ENCODE data around the gene EXO1.
A peak's percentile ranks its signal among the peaks of the same experiment; 100 is the strongest.
"Not testable (repeated sequence)": the region's sequence is repeated elsewhere in the genome, so short reads cannot be mapped to it uniquely, and the experiment has no call there.

The EXO1 gene

DNA sequence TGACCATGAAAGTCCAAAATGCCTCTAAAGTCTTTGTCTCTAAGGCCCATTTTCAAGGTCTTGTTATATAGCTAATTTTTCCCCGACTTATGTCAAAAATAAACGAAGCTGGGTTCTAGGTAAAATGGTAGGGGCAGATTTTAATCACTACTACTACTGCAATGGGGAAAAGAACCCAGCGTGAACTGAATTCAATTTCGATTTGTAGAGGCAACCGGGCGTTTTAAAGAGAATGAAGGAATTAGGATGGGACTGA is 536 bp upstream of the EXO1 start:
- H3K9ac ChIP-seq (ENCODE audit: low read depth, low read length, poor library complexity, severe bottlenecking): peak overlapping the region; percentile 84
- H3F3A ChIP-seq (ENCODE audit: low read depth): no peaks in the 10 kb centered on the region
- H3K9me3 ChIP-seq (ENCODE audit: insufficient read depth, low read depth, low read length): no peaks in the 10 kb centered on the region
- TF ChIP-seq, protein P1, sequence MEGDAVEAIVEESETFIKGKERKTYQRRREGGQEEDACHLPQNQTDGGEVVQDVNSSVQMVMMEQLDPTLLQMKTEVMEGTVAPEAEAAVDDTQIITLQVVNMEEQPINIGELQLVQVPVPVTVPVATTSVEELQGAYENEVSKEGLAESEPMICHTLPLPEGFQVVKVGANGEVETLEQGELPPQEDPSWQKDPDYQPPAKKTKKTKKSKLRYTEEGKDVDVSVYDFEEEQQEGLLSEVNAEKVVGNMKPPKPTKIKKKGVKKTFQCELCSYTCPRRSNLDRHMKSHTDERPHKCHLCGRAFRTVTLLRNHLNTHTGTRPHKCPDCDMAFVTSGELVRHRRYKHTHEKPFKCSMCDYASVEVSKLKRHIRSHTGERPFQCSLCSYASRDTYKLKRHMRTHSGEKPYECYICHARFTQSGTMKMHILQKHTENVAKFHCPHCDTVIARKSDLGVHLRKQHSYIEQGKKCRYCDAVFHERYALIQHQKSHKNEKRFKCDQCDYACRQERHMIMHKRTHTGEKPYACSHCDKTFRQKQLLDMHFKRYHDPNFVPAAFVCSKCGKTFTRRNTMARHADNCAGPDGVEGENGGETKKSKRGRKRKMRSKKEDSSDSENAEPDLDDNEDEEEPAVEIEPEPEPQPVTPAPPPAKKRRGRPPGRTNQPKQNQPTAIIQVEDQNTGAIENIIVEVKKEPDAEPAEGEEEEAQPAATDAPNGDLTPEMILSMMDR (conservative IDR thresholded peaks at IDR 0.05; ENCODE audit: low read length): no peak
- no peak for TF ChIP-seq EZH2phosphoT487 (IDR thresholded peaks at IDR 0.05; ENCODE audit: borderline replicate concordance)
- peak overlapping the region; percentile 95 for H3K4me3 ChIP-seq (ENCODE audit: low read length, poor library complexity, severe bottlenecking)
- H3K36me3 ChIP-seq (ENCODE audit: insufficient read depth, low read length): peaks cover 6% of the 10 kb centered on the region; the same call in 1 of the 2 replicates
- peaks cover 38% of the 10 kb centered on the region for H3K79me2 ChIP-seq (ENCODE audit: insufficient read depth, low read length)
- H3K4me2 ChIP-seq (ENCODE audit: low read depth, low read length, poor library complexity, severe bottlenecking): peak overlapping the region; percentile 94
- H3K4me1 ChIP-seq (ENCODE audit: insufficient read depth, low read length, poor library complexity, severe bottlenecking): peaks cover 23% of the 10 kb centered on the region
- peaks cover 12% of the 10 kb centered on the region for H4K20me1 ChIP-seq (ENCODE audit: insufficient read depth, low read length, poor library complexity, severe bottlenecking)
- H2AFZ ChIP-seq (ENCODE audit: low read length): peak overlapping the region; percentile 99
- peaks cover 6% of the 10 kb centered on the region for H3K27me3 ChIP-seq (ENCODE audit: insufficient read depth, low read length, poor library complexity, severe bottlenecking)
- no peaks in the 10 kb centered on the region for H3K9me2 ChIP-seq (replicated peaks; ENCODE audit: low read depth, low read length)

DNA sequence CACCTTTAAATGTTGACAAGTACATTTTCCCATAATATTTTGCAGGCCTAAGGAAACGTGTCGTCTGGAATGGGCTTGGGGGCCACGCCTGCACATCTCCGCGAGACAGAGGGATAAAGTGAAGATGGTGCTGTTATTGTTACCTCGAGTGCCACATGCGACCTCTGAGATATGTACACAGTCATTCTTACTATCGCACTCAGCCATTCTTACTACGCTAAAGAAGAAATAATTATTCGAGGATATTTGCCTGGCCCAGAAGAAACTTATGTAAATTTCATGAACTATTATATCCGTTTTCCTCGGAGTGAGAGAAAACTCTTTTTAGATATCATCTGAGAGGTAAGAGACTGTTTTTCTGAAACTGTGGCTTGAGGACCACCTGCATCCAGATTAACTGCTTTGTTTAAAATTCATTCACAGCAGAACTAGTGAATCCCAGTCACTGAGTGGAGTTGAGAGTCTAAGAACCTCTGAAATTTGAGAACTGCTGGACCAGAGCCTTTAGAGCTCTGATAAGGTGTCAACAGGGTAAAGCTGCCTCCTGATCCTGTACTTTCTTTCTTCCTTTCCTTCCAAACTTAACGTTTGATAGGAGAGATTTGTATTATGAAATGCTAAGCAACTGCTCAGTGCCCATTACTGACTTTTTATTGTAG is 811 bp downstream of the EXO1 start:
- Histone ChIP-seq H3K36me3 (ENCODE audit: insufficient read depth, low read length) (peaks cover 11% of the 10 kb centered on the region), H3K4me1 (ENCODE audit: insufficient read depth, low read length, poor library complexity, severe bottlenecking) (peaks cover 23% of the 10 kb centered on the region), H3K27me3 (ENCODE audit: insufficient read depth, low read length, poor library complexity, severe bottlenecking) (no peaks in the 10 kb centered on the region), H3K4me3 (ENCODE audit: low read length, poor library complexity, severe bottlenecking) (peak overlapping the region; percentile 95), H3K79me2 (ENCODE audit: insufficient read depth, low read length) (peaks cover 38% of the 10 kb centered on the region), H4K20me1 (ENCODE audit: insufficient read depth, low read length, poor library complexity, severe bottlenecking) (peaks cover 12% of the 10 kb centered on the region), H3K9me2 (replicated peaks; ENCODE audit: low read depth, low read length) (no peaks in the 10 kb centered on the region), H2AFZ (ENCODE audit: low read length) (peak overlapping the region; percentile 99), H3F3A (ENCODE audit: low read depth) (no peaks in the 10 kb centered on the region), H3K9me3 (ENCODE audit: insufficient read depth, low read depth, low read length) (no peaks in the 10 kb centered on the region), H3K4me2 (ENCODE audit: low read depth, low read length, poor library complexity, severe bottlenecking) (peak overlapping the region; percentile 94), H3K9ac (ENCODE audit: low read depth, low read length, poor library complexity, severe bottlenecking) (peak overlapping the region; percentile 84)
- TF ChIP-seq, protein P1 (conservative IDR thresholded peaks at IDR 0.05; ENCODE audit: low read length): no peak
- TF ChIP-seq EZH2phosphoT487 (IDR thresholded peaks at IDR 0.05; ENCODE audit: borderline replicate concordance): no peak

DNA sequence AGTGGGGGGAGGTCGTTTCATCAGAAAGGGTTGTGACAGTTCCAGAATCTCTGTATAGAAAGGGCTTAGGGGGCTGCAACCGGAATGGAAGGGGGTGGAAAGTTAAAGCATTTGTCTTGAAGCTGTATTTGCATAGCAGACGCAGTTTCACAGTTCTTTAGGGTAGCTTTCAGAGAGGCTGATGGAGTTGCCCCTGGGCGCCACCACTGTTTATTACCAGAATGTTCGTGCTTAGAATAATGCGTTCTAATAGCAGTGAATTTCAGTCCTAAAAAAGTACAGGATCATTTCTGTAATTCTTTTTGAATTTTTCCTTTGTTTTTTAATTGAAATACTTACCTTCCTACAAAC is 1.3 kb downstream of the EXO1 start:
- Histone ChIP-seq H3K9ac (ENCODE audit: low read depth, low read length, poor library complexity, severe bottlenecking) (peak overlapping the region; percentile 84), H3K36me3 (ENCODE audit: insufficient read depth, low read length) (peaks cover 16% of the 10 kb centered on the region)

DNA sequence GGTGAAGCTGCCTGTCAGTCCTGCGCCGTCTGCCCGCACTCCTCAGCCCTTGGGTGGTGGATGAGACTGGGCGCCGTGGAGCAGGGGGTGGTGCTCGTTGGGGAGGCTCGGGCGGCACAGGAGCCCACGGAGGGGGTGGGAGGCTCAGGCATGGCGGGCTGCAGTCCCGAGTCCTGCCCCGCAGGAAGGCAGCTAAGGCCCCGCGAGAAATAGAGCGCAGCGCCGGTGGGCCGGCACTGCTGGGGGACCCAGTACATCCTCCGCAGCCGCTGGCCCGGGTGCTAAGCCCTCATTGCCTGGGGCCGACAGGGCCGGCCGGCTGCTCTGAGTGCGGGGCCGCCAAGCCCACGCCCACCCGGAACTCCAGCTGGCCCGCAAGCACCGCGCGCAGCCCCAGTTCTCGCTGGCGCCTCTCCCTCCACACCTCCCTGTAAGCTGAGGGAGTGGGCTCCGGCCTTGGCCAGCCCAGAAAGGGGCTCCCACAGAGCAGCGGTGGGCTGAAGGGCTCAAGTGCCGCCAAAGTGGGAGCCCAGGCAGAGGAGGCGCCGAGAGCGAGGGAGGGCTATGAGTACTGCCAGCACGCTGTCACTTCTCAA is 7.6 kb downstream of the EXO1 start:
- H2AFZ ChIP-seq (ENCODE audit: low read length); H3K9me3 ChIP-seq (ENCODE audit: insufficient read depth, low read depth, low read length); H3F3A ChIP-seq (ENCODE audit: low read depth); H3K9ac ChIP-seq (ENCODE audit: low read depth, low read length, poor library complexity, severe bottlenecking); H3K4me3 ChIP-seq (ENCODE audit: low read length, poor library complexity, severe bottlenecking); H3K4me2 ChIP-seq (ENCODE audit: low read depth, low read length, poor library complexity, severe bottlenecking); H3K27me3 ChIP-seq (ENCODE audit: insufficient read depth, low read length, poor library complexity, severe bottlenecking); H3K9me2 ChIP-seq (replicated peaks; ENCODE audit: low read depth, low read length); H3K4me1 ChIP-seq (ENCODE audit: insufficient read depth, low read length, poor library complexity, severe bottlenecking): not testable (repeated sequence)
- Histone ChIP-seq H3K36me3 (ENCODE audit: insufficient read depth, low read length) (peaks cover 47% of the 10 kb centered on the region), H3K79me2 (ENCODE audit: insufficient read depth, low read length) (peaks cover 18% of the 10 kb centered on the region), H4K20me1 (ENCODE audit: insufficient read depth, low read length, poor library complexity, severe bottlenecking) (peaks cover 16% of the 10 kb centered on the region)

More for the DNA sequence above, 1.3 kb downstream of the EXO1 start:
- peaks cover 23% of the 10 kb centered on the region for H3K4me1 ChIP-seq (ENCODE audit: insufficient read depth, low read length, poor library complexity, severe bottlenecking)
- H4K20me1 ChIP-seq (ENCODE audit: insufficient read depth, low read length, poor library complexity, severe bottlenecking): peaks cover 12% of the 10 kb centered on the region
- no peak overlapping the region for H2AFZ ChIP-seq (ENCODE audit: low read length)
- H3K9me3 ChIP-seq (ENCODE audit: insufficient read depth, low read depth, low read length): no peaks in the 10 kb centered on the region
- H3K4me2 ChIP-seq (ENCODE audit: low read depth, low read length, poor library complexity, severe bottlenecking): peak overlapping the region; percentile 94
- H3K4me3 ChIP-seq (ENCODE audit: low read length, poor library complexity, severe bottlenecking): peak overlapping the region; percentile 95
- peaks cover 38% of the 10 kb centered on the region for H3K79me2 ChIP-seq (ENCODE audit: insufficient read depth, low read length)
- H3K27me3 ChIP-seq (ENCODE audit: insufficient read depth, low read length, poor library complexity, severe bottlenecking): no peaks in the 10 kb centered on the region
- H3F3A ChIP-seq (ENCODE audit: low read depth): no peaks in the 10 kb centered on the region
- TF ChIP-seq, protein P1 (conservative IDR thresholded peaks at IDR 0.05; ENCODE audit: low read length): peak; percentile 26; the same call in 1 of the 2 replicates
- no peak for TF ChIP-seq EZH2phosphoT487 (IDR thresholded peaks at IDR 0.05; ENCODE audit: borderline replicate concordance)
- H3K9me2 ChIP-seq (replicated peaks; ENCODE audit: low read depth, low read length): no peaks in the 10 kb centered on the region

All from Loucy (cell line).